Measurements from ENCODE around the gene ATP5PO.

Gene ATP5PO

DNA sequence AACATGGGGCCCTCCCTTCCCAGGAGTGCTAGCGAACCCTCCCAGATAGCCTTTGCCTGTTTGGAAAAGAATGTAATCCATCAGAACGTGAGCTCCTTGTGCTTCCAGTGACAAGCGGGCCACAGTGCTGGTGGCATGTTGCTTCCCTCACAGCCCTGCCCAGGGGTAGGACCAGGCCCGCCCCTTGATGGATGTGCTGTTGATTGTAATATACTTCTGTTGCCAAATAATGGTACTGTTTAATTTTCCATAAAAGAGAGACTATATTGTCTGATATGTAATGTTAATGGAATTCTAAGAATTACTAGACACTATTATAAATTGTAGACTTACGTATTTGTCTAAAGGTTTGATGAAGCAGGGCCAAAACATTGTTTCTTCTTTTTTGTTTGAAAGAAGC lies 16.4 kb downstream of the ATP5PO start:
- DNase-seq (ENCODE audit: low read depth, low spot score), result no peak

DNA sequence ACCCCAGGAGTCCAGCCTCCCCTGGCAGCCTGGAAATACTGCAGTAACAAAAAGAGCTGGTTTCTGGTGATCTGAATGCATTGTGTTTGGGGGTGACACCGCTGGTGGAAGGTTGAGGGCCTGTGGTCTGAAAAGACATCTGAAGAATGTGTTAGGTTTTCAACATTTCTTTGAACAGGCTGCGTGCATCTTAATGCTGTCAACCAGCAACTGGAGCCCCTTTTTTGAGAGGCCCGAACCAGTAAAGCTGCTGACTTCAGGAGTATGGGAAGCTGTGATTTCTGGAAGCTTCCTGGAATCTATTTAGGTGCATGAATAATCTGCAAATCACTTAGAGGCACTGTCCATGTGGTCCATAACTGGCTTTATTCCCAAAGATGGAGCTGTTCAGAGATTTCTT lies 17.0 kb downstream of the ATP5PO start:
- no peak for DNase-seq (ENCODE audit: low read depth, low spot score)

DNA sequence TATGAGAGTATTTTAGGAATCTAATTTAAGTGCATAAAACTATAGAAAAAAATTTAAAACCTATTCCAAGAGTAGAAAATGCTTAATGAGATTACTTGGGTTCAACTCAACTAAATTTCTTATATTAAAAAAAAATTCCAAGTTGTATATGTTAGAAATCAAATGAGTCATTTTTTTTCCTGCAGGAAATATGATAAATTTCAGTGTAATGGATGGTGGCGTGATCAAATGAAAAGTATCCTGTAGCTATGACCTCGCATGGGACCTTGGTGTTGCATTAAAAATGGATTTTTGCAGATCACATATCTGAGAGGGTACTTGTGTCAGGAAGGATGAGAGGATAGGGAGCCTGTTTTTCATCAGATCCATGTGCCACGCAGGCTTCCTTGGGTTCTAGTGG lies 17.9 kb downstream of the ATP5PO start:
- DNase-seq (ENCODE audit: low read depth, low spot score), result no peak

DNA sequence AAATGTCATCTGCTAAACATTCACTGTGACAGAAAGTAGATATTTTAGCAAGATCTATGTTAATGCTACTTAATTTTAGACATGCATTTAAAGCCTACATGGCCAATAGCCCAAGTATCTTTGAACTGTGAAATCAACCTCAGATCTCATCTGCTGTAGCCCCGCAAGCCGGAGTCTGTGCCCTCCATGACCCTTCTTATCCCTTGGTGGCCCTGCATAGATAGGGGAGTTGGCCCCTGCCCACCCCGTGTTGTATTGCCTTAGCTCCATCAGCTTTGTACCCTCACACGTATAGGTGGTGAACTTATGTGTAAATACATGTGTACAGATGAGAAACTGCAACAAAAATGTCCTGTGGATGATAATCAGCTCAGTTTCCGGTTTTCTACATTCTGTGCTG lies 18.5 kb downstream of the ATP5PO start:
- no peak for DNase-seq (ENCODE audit: low read depth, low spot score)

DNA sequence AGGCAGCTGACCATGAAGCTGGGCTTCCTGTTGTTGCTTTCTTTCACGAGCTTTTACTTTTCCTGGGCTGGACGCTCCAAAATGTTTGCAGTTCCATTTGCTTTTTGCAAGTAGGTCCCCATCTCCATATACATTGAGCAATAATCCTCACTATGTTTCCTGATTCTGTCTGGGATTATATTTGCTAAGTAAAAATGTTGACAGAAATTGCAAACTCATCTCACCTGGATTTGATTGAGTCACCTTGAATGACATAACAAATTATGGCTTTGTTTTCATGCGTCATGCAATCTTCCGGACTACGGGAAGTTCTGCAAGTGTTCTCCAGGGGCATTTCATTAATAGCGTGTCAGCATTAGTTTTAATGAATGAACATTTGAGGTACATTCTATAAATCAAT lies 18.9 kb downstream of the ATP5PO start:
- no peak for DNase-seq (ENCODE audit: low read depth, low spot score)

DNA sequence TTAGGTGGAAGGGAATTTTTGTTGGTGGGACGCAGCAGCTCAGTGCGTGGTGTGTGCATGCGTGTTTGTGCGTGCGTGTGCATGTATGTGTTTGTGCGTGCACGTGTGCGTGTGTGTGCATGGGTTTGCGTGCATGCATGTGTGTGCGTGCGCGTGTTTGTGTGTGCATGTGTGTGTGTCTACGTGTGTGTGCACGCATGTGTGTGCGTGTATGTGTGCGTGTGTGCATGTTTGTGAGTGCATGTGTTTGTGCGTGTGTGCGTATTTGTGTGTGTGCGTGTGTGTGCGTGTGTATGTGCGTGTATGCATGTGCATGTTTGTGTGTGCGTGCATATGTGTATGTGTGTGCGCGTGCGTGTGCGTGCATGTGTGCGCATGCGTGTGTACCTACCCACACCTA lies 20.2 kb downstream of the ATP5PO start:
- no peak for DNase-seq (ENCODE audit: low read depth, low spot score)

DNA sequence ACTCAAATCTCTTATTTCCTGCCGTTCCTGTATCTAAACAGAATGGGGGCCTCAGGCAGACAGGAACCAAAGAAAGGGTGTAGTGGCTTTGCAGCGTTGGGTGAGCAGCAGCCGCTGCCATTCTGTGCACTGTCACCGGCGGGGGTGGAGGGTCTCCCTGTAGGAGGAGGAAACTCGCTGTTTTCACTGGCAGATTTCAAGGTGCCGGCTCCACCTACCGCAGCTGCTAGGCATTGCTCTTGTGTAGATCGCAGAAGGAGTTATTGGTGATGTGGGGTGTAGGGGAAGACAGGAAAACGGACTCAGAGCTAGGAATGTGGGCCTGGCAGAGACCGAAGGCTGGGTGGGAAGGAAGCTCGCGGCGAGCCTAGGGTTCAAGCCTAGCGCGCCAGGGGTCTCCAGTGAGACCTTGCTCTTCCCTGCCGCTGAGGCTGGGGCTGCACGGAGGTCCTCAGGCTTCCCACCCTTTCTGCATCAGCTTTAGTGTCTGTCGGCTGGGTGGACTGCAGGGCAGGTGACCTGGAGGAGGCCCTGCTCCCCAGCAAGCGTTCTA lies 20.8 kb downstream of the ATP5PO start:
- DNase-seq (ENCODE audit: low read depth, low spot score), result peak; percentile 58

DNA sequence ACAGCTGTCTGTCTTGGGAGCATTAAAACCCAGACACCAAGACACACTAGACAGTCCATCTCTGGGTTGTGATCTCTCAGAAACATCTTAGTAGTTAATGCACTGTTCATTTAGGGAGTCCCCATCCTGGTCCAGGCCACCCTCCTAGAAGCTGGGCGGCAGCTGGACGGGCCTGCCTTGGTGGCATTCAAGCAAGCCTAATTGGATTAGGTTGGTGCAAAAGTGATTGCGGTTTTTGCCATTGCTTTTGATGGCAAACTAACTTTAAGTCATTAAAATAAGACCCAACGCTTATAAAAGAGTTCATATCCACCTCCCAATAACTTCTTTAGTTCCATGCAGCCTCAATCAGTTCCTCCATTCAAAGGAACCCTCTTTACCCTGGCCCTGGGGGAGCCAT lies 21.7 kb downstream of the ATP5PO start:
- DNase-seq (ENCODE audit: low read depth, low spot score), result no peak

DNA sequence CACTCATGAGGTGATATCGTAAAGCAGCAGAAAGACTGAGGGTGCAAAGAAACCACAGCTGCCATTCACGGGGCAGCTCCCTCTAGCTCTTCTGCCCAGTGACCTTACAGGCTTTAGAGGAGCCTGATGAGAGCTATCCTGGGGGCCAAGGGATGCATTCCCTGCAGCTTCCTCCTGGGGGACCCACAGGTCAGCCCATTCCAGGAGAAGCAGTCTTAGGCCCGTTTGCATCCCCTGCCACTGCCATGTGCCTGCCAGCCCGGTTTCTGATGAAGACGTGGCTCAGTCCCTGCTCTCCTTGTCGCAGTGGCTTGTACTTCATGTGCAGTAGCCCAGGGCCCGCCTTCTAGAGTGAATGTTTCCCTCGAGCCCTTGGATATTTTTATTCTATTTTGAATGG lies 22.8 kb downstream of the ATP5PO start:
- no peak for DNase-seq (ENCODE audit: low read depth, low spot score)

DNA sequence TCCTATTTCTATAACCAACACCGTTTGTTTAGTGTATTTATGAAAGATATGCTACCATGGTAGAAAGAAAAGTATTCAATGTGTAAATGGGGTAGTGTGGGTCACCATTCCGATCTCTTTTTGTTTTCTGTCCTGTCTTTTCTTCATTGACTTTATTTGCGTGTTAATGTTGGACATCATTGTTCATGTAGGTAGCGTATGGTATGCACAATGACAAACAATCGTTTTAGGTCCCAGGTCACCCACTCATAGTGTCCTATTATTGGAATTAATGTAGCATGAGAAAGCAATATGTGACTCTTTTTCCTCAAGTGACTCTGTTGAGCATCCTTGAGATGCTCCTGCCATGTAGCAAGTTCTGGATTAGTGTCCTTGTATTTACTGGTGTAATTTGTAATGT lies 25.4 kb downstream of the ATP5PO start:
- DNase-seq (ENCODE audit: low read depth, low spot score), result no peak

DNA sequence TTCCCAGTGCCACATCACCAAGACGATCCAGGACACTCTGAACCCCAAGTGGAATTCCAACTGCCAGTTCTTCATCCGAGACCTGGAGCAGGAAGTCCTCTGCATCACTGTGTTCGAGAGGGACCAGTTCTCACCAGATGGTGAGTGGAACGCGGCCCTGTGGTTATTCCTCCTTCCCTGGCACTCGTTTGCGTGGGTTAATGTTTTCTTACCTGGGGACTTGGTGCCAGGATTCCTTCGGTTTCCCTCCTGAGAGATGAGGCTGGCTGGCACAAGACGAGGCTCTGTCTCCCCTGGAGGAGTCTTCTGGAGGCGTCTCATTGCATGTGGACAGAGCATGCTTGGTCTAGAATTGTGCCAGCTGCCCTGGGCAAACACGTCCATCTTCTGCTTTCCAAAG lies 29.3 kb downstream of the ATP5PO start:
- no peak for DNase-seq (ENCODE audit: low read depth, low spot score)

DNA sequence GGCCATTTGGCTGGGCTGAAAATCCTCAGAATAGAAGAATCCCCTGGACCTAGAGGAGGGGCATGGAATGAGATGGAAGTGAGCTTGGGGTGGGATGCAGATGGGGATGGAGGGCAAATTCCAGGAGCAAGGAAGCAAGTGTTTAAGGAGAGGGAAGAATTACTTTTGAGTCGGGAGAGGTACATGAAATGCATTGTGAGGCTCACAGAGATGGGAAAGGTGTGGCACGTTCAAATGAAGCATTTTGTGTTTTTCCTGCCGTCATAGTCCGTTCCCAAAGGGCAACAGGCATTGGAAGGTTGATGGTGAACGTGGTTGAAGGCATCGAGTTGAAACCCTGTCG lies 30.5 kb downstream of the ATP5PO start:
- DNase-seq (ENCODE audit: low read depth, low spot score), result no peak

DNA sequence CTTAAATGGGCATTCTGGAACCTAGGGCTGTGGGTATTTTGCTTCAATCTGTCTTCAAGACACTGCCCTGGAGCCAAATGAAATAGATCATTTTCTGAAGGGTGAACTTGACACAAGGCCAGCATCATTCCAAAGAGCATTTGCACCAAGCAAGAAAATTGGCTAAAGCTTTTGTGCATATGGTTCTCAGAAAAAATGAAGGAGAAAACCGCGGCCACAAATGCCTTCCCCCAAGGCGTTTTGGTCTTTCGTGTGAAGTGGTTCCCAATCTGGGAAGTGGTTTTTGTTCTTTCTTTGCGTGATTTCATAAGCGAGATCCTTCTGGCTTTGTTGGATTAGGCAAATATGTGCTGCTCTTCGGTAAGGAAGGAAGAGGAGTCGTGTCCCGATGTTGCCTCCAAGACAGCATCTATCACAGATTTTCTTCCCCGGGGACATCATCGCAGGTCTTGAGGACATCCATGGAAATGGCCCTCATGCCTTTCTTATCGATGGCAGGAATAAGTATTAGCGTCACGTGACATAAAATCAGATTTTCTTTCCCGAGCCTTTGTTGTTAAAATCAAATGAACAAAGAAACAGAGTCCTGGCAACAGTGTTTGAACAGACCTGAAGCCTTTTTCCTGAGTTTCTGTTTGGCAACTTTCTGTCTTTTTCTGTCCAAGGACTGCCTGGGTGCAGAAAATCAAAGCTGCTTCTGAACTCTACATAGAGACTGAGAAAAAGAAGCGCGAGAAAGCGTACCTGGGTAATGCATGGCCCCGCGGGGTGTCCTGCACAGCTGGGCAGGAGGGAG lies 31.0 kb downstream of the ATP5PO start:
- DNase-seq (ENCODE audit: low read depth, low spot score), result no peak

DNA sequence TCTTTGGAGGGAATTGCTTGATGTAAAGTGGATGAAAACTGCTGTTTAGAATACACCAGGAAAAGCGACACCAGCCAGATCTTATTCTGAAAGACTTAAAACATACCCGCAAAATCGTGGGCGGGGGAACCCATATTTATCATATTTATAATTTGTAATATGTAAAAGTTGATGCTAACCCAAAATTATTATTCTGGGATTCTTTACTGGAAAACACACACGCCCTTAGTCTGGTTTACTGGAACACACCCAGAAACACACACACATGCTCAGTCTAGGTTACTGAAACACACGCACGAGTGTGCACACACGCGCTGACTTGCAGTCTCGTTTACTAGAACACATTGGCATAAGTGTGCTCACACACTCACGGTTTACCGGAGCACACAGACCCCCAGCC lies 32.5 kb downstream of the ATP5PO start:
- DNase-seq (ENCODE audit: low read depth, low spot score), result no peak

DNA sequence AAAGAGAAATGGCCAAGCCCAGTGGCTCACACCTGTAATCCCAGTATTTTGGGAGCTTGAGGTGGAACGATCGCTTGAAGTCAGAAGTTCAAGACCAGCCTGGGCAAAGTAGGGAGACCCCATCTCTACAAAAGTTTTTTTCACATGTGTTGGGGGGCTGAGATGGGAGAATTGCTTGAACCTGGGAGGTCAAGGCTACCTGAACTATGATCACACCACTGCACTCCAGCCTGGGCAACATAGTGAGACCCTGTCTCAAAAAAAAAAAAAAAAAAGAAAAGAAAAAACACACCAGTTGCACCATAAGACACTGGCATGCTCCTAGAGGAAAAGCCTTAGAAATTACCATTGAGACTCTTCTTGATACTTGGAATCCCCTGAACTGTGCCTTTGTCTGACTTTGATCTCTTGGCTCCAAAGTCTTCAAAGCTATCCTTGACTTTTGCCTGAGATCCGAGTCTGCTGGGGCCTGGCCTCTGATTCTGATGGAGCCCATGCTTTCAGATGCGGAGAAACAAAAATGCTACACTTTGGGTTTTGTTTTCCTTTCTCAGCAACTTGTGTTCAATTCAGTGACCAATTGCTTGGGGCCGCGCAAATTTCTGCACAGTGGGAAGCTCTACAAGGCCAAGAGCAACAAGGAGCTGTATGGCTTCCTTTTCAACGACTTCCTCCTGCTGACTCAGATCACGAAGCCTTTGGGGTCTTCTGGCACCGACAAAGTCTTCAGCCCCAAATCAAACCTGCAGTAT lies 33.7 kb downstream of the ATP5PO start:
- no peak for DNase-seq (ENCODE audit: low read depth, low spot score)

DNA sequence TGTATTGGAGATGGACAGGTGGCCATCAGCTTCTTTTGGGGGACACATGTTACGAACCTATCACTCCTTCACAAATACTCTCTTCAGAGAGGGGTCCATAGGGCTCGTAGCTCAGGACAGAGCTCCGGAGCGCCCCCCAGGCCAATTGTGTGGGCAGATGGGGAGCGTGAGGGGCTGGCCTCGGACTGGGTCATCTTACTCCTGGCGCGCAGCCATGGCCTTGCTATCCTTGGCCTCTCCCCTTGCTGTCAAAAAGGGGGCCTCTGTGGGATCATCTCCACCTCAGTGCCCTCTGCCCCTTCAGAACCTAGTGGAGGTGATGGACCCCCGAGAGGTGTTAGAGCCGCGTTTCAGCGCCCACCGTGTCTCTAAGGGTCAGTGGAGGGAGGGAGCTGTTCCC lies 35.0 kb downstream of the ATP5PO start:
- DNase-seq (ENCODE audit: low read depth, low spot score), result no peak

DNA sequence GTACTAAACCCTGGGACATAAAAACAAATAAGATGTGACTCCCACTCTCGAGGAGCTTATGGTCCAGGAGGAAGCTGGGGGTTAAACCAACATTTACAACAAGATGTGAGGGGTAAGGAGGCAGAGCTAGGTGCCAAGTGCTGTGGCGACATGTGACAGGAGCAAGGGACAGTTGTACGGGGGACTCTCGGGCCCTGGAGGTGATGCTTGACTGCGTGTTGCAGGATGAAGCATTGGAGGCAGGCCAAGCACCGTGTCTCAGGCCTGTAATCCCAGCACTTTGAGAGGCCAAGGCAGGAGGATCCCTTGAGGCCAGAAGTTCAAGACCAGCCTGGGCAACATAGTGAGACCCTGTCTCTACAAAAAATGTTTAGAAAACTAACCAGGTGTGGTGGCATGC lies 36.8 kb downstream of the ATP5PO start:
- no peak for DNase-seq (ENCODE audit: low read depth, low spot score)

DNA sequence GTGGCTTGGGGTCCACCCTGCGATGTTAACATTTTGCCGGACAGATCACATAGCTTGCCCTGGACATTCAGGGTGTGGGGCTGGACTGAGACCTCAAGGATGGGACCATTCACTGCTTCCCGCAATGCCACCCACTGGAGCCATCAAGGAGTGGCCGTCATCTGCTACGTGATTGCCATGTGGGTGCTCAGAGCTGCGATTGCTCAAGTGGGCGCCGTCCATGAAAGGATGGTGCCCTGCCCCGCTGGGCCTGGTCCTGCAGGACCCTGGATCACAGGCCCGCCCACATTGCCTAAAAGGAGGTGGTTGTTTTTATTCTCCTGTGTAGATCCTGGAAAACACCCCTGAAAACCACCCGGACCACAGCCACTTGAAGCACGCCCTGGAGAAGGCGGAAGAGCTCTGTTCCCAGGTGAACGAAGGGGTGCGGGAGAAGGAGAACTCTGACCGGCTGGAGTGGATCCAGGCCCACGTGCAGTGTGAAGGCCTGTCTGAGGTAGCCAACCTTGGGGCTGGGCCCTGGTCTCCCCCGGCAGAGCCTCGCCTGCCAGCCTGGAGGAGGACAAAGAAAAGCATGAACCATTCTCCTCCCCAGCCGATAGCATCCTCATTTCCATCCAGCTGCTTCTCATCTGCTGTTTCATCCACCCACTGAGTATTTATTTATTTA lies 40.4 kb downstream of the ATP5PO start:
- no peak for DNase-seq (ENCODE audit: low read depth, low spot score)

DNA sequence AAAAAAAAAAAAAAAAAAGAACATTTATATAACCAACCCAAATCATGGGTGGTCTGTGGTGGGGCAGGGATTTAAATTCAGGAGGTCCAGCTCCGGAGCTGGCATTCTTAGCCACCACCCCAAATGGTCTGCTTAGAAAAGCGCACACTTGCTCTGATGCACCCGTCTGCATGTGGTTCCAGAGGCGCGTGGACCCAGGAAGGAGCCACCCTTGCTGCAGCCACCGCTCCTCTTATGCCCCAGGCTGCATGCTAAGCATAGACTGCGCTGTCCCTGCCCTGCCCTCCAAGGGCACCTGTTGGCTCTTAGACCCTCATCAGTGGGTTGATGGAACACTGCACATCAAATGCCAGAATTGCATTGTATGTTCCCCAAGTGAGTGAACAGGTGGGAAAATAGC lies 41.4 kb downstream of the ATP5PO start:
- DNase-seq (ENCODE audit: low read depth, low spot score), result no peak

DNA sequence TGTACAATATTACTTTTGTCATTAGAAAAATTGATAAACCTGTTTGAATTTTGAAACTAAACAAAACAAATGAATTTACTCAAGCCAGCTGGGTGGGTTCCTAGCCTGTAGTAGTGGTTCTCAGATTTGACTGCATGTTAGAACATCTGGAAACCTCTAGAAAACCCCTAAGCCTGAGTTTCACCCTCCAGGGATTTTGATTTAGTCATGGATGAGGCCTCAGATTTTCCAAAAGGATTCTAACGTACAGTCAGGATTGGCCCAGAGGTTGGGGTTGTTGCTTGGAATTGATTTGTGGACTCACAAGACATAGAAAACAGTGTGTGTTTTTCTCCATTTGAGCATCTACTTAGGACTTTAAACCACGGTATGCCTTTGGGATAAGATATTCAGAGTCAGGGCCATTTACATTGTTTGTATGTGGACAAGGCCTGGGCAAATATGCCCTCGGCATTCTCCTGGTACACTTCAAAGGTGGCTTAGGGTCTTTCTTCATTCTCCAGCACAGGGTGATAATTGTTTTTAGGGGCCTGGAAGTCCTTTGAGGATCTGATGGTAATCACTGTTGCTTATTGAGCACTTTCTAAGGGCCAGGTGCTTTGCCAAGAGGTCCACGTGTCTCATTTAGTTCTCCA lies 42.6 kb downstream of the ATP5PO start:
- DNase-seq (ENCODE audit: low read depth, low spot score), result no peak

DNA sequence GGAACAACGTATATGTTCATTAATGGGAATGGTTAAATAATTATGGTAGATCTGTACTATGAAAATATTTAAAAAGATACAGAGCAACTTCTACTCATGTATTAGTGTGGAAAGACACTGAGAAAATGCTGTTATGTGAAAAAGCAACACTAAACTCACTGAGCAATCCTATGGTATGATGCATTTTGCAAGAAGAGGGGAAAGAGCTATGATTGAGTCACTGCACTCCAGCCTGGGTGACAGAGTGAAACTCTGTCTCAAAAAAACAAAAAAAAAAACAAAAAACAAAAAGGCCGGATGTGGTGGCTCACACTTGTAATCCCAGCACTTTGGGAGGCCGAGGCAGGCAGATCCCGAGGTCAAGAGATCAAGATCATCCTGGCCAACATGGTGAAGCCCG lies 44.4 kb downstream of the ATP5PO start:
- DNase-seq (ENCODE audit: low read depth, low spot score), result no peak

DNA sequence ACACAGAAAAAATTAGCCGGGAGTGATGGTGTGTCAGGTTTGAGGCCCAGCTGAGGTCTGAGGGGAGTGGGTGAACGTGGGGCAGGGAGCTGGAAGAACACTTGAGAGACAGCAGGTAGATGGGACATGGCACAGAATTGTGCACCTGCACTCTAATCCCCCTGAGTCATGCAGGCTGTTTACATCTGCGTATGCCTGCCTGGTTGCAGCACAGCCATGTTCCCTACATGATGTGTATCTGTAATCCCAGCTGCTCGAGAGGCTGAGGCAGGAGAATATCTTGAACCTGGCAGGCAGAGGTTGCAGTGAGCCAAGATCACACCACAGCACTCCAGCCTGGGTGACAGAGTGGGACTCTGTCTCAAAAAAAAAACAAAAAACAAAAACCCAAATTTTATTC lies 44.8 kb downstream of the ATP5PO start:
- DNase-seq (ENCODE audit: low read depth, low spot score), result no peak
